SK-N-SH (cell line): Measurements from ENCODE around the gene ALAD. TPM values are rescaled to one million over a fixed set of nuclear protein-coding genes. Genes with fewer than 3 reads are reported as not detected.
"Not testable (repeated sequence)": the region's sequence is repeated elsewhere in the genome, so short reads cannot be mapped to it uniquely, and the experiment has no call there.

ENCODE experiments used
- CTCF ChIA-PET: fragments of 300-600, 350-600 bp; formaldehyde crosslinking; extraction: SDS; loops from one replicate; lab custom pipeline; 2021; lab: Yijun Ruan, JAX
- POLR2A ChIA-PET: fragments of 350-600 bp; sonication (Branson Sonifier 250); formaldehyde crosslinking; extraction: SDS; loops from one replicate; lab custom pipeline; 2020; ENCODE audit warnings: antibody characterized with exemption, inconsistent platforms; lab: Yijun Ruan, JAX
- DNase-seq: peaks from one replicate; pipeline ENCODE4 v3.0.0; 2012
- H2AFZ ChIP-seq: fragments of 200-600 bp; sonication (generic); 2 replicates; pipeline ENCODE4 v1.8.1; 2016; ENCODE audit warnings: antibody characterized with exemption, mild to moderate bottlenecking, low read depth
- H3F3A ChIP-seq: fragments of 200-600 bp; sonication (generic); replicated peaks from 2 replicates; pipeline ENCODE3; 2016; ENCODE audit warnings: antibody characterized with exemption, mild to moderate bottlenecking; ENCODE audit not compliant: insufficient read depth
- H3K27ac ChIP-seq, 2 experiments: fragments of 200-500 bp in 1 of 2; fragments of 200-600 bp in 1 of 2; sonication (Bioruptor generic) in 1 of 2; sonication (generic), shearing (Covaris generic) in 1 of 2; 2 replicates each; pipeline versions ENCODE4 v1.5.1 to v1.6.1; 2014 to 2016; ENCODE audit warnings: low read depth in 2 of 2, inconsistent platforms in 1 of 2, low read length in 1 of 2, mild to moderate bottlenecking in 1 of 2, mixed read lengths in 1 of 2
- H3K27me3 ChIP-seq: fragments of 200-600 bp; sonication (generic), shearing (Covaris generic); 2 replicates; pipeline ENCODE4 v1.6.1; 2016; ENCODE audit warnings: mixed run types; ENCODE audit not compliant: insufficient read depth
- H3K36me3 ChIP-seq, 2 experiments: fragments of 200-500 bp in 1 of 2; fragments of 200-600 bp in 1 of 2; sonication (Bioruptor generic) in 1 of 2; sonication (generic) in 1 of 2; replicated peaks in 1 of 2; 2 replicates each; pipeline versions ENCODE3 to v1.5.1; 2014 to 2016; ENCODE audit warnings: low read length in 1 of 2, mild to moderate bottlenecking in 1 of 2; ENCODE audit not compliant: insufficient read depth in 2 of 2, control insufficient read depth in 1 of 2
- H3K4me1 ChIP-seq, 2 experiments: fragments of 200-500 bp in 1 of 2; fragments of 200-600 bp in 1 of 2; sonication (Bioruptor generic) in 1 of 2; sonication (generic), shearing (Covaris generic) in 1 of 2; 2 replicates each; pipeline versions ENCODE4 v1.5.1 to v1.6.1; 2014 to 2016; ENCODE audit warnings: low read depth in 1 of 2, low read length in 1 of 2, mixed run types in 1 of 2; ENCODE audit not compliant: insufficient read depth in 2 of 2, control insufficient read depth in 1 of 2
- H3K4me2 ChIP-seq: fragments of 200-600 bp; sonication (generic), shearing (Covaris generic); 2 replicates; pipeline ENCODE4 v1.6.1; 2017; ENCODE audit warnings: mixed run types
- H3K4me3 ChIP-seq, 2 experiments: fragments of 200-500 bp in 1 of 2; fragments of 200-600 bp in 1 of 2; sonication (Bioruptor generic) in 1 of 2; sonication (generic), shearing (Covaris generic) in 1 of 2; 2 replicates each; pipeline versions ENCODE4 v1.5.1 to v1.8.1; 2014 to 2016; ENCODE audit warnings: low read depth in 2 of 2, inconsistent platforms in 1 of 2, low read length in 1 of 2, mild to moderate bottlenecking in 1 of 2, mixed read lengths in 1 of 2, moderate library complexity in 1 of 2
- H3K79me2 ChIP-seq: fragments of 200-600 bp; sonication (generic); 2 replicates; pipeline ENCODE4 v1.8.1; 2017; ENCODE audit warnings: mild to moderate bottlenecking; ENCODE audit not compliant: insufficient read depth
- H3K9ac ChIP-seq: fragments of 200-600 bp; sonication (generic); 2 replicates; pipeline ENCODE4 v1.6.1; 2017; ENCODE audit warnings: mixed run types
- H3K9me2 ChIP-seq: fragments of 200-600 bp; sonication (generic); 2 replicates; pipeline ENCODE4 v1.6.1; 2017; ENCODE audit warnings: mixed run types
- H3K9me3 ChIP-seq: fragments of 200-600 bp; sonication (generic); 2 replicates; pipeline ENCODE4 v1.6.1; 2017; ENCODE audit warnings: mixed run types, mild to moderate bottlenecking, moderate library complexity
- H4K20me1 ChIP-seq: fragments of 200-600 bp; sonication (generic); 2 replicates; pipeline ENCODE4 v1.6.1; 2017; ENCODE audit warnings: mild to moderate bottlenecking, mixed run types; ENCODE audit not compliant: insufficient read depth
- CHD2 ChIP-seq: fragments of 150-350 bp; IDR thresholded peaks from 2 replicates; pipeline ENCODE4 v1.6.1; 2018; ENCODE audit warnings: low read length; ENCODE audit not compliant: partially characterized antibody
- EP300 ChIP-seq, 2 experiments: IDR thresholded peaks; 2 replicates each; pipeline versions ENCODE4 v1.4.0 to v1.6.1; 2012; ENCODE audit warnings: borderline replicate concordance in 1 of 2, low read depth in 1 of 2, low read length in 1 of 2
- PBX3 ChIP-seq: IDR thresholded peaks from 2 replicates; pipeline ENCODE4; 2012
- POLR2AphosphoS5 ChIP-seq: IDR thresholded peaks from 2 replicates; pipeline ENCODE4 v1.6.1; 2012; ENCODE audit warnings: low read depth, low read length
- RCOR1 ChIP-seq: fragments of 150-350 bp; IDR thresholded peaks from 2 replicates; pipeline ENCODE4 v1.6.1; 2017; ENCODE audit warnings: antibody characterized with exemption, low read length
- USF1 ChIP-seq: IDR thresholded peaks from 2 replicates; pipeline ENCODE4 v1.4.0; 2012; ENCODE audit warnings: low read depth, borderline replicate concordance
- WGBS: methylation state at CpG from one replicate; pipeline ENCODE4 v1.1.6; 2017; ENCODE audit warnings: low lambda C conversion rate; 5-methylcytosine and 5-hydroxymethylcytosine counted together
- polyA plus RNA-seq, 3 experiments: library from polyadenylated mRNA; depleted of rRNA; stranded (reverse); fragments of >200 nt; gene quantifications; 2 replicates each; pipeline ENCODE4 v1.2.3, GENCODE V29; 2012

The ALAD gene
- polyA plus RNA-seq, 1 of the 3 experiments (the other 2 are of a cell fraction) = 10.7 TPM

GRCh38 chr9:113380869-113381378 is 20.2 kb downstream of the ALAD start (continued):
- TF ChIP-seq EP300 (IDR thresholded peaks at IDR 0.05; ENCODE audit: borderline replicate concordance in 1 of 2, low read depth in 1 of 2, low read length in 1 of 2) = no peak
- TF ChIP-seq CHD2 = no peak
- no peak for TF ChIP-seq USF1
- TF ChIP-seq PBX3 = no peak
- no peak for TF ChIP-seq RCOR1
- no peak for TF ChIP-seq POLR2AphosphoS5

DNA sequence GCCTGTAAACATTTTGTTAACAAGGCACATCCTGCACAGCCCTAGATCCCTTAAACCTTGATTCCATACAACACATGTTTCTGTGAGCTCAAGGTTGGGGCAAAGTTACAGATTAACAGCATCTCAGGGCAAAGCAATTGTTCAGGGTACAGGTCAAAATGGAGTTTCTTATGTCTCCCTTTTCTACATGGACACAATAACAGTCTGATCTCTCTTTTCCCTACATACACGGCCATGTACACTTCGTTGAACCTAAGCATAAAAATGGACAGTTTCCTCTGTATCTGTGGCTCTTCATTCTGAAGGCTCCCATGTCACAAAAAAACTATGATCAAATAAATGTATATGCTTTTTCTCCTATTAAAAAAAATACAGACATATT is 21.3 kb downstream of the ALAD start:
- POLR2A ChIA-PET = not testable (repeated sequence)
- CTCF ChIA-PET = interaction anchor here (0.6 kb wide), 1 partner anchor 22 kb away, joined by 3 read pairs; no protein-coding TSS in a partner anchor

DNA sequence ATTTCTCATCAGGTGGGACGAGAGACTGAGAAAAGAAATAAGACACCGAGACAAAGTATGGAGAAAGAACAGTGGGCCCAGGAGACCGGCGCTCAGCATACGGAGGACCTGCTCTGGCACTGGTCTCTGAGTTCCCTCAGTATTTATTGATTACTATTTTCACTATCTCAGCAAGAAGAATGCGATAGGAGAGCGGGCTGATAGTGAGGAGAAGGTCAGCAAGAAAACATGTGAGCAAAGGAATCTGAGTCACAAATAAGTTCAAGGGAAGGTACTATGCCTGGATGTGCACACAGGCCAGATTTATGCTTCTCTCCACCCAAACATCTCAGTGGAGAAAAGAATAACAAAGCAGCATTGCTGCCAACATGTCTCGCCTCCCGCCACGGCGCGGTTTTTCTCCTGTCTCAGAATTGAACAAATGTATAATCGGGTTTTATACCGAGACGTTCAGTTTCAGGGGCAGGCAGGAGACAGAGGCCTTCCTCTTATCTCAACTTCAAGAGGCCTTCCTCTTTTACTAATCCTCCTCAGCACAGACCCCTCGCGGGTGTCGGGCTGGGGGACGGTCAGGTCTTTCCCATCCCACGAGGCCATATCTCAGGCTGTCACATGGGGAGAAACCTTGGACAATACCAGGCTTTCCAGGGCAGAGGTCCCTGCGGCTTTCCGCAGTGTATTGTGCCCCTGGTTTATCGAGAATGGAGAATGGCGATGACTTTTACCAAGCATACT is 21.8 kb downstream of the ALAD start:
- H3K4me2 ChIP-seq, H3K9me2 ChIP-seq: not testable (repeated sequence)
- 91% methylated on average over 24 of the region's 24 CpGs for WGBS

More for the DNA sequence above, 21.3 kb downstream of the ALAD start:
- H3K9me2 ChIP-seq, H3K27me3 ChIP-seq, H3F3A ChIP-seq, H3K4me3 ChIP-seq, H3K4me2 ChIP-seq, H4K20me1 ChIP-seq, DNase-seq, H3K27ac ChIP-seq, H3K36me3 ChIP-seq, H3K9me3 ChIP-seq, H3K4me1 ChIP-seq, H3K9ac ChIP-seq, H3K79me2 ChIP-seq, H2AFZ ChIP-seq: not testable (repeated sequence)
- 62% methylated on average over 2 of the region's 2 CpGs for WGBS

More for the DNA sequence above, 21.8 kb downstream of the ALAD start:
- H3K27me3 ChIP-seq, H4K20me1 ChIP-seq, H3K9me3 ChIP-seq, H2AFZ ChIP-seq, H3K79me2 ChIP-seq, POLR2A ChIA-PET, CTCF ChIA-PET, H3K36me3 ChIP-seq, H3F3A ChIP-seq, H3K4me3 ChIP-seq, DNase-seq, H3K4me1 ChIP-seq, H3K9ac ChIP-seq, H3K27ac ChIP-seq: not testable (repeated sequence)
